ENCODE data around the gene TGFBR1.

DNA sequence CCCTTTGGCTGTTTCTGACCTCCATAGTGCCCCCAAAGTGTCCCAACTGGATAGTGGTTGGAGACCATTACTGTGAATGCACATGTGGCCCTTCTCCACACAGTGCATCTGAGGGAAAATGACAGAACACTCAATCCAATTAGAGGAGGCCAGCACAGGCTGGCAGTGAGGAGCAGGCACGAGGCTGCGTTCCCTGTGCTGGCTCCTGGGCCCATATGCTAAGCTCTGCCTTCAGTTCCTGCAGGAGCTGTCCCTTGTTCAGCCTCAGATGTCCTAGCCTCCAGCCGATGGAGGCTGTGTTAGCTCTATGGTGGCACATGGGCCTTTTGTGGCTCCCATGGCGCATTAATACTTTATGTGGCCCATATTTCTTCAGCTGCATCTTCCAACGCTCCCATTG is 81.0 kb downstream of the TGFBR1 start:
- TF ChIP-seq POLR2AphosphoS5 (IDR thresholded peaks at IDR 0.05; ENCODE audit: low read depth, low read length) (no peak), POLR2A (IDR thresholded peaks at IDR 0.05; ENCODE audit: low read depth, low read length) (no peak), TAF1 (IDR thresholded peaks at IDR 0.05; ENCODE audit: borderline replicate concordance, low read depth, low read length) (no peak)

Measured in GM12892 (cell line).